Transverse colon (tissue), 4 donors: ENCODE results near the gene GTPBP3. TPM values are rescaled to one million over a fixed set of nuclear protein-coding genes. Genes with fewer than 3 reads are reported as not detected.
A peak's percentile ranks its signal among the peaks of the same experiment; 100 is the strongest.

ENCODE experiments used
- DNase-seq: peaks from one replicate; pipeline ENCODE4 v3.0.0-alpha.2; 2019
- H3K27ac ChIP-seq, 4 donors: fragments of 200-600 bp; sonication (generic); 2 replicates each; pipeline ENCODE4 v1.5.1; 2016 to 2018; ENCODE audit warnings: inconsistent platforms in 4 of 4
- H3K27me3 ChIP-seq: fragments of 200-600 bp; sonication (generic); 2 replicates; pipeline ENCODE4 v1.5.1; 2017; ENCODE audit warnings: inconsistent platforms
- H3K36me3 ChIP-seq, 4 donors: fragments of 200-600 bp; sonication (generic); 2 replicates each; pipeline ENCODE4 v1.5.1; 2017 to 2019; ENCODE audit warnings: inconsistent platforms in 4 of 4
- H3K4me1 ChIP-seq, 4 donors: fragments of 200-600 bp; sonication (generic); 2 replicates each; pipeline ENCODE4 v1.5.1; 2017 to 2020; ENCODE audit warnings: inconsistent platforms in 4 of 4
- H3K4me3 ChIP-seq, 4 donors: fragments of 200-600 bp; sonication (generic); 1 replicate in 1 of 4; 2 replicates in 3 of 4; pipeline versions ENCODE4 v1.5.1 to v1.6.1; 2017 to 2019; ENCODE audit warnings: inconsistent platforms in 4 of 4
- H3K9me3 ChIP-seq, 2 donors: fragments of 200-600 bp; sonication (generic); 2 replicates each; pipeline ENCODE4 v1.5.1; 2017 to 2019; ENCODE audit warnings: inconsistent platforms in 2 of 2
- CTCF ChIP-seq, 5 experiments: fragments of 200-600 bp in 3 of 5; fragments of 450-650 bp in 2 of 5; sonication (generic) in 3 of 5; IDR thresholded peaks; 1 replicate in 2 of 5; 2 replicates in 3 of 5; pipeline ENCODE4 v1.5.1; 2016 to 2017; ENCODE audit warnings: antibody characterized with exemption in 5 of 5, inconsistent platforms in 3 of 5, mild to moderate bottlenecking in 2 of 5, moderate library complexity in 1 of 5
- EP300 ChIP-seq: sonication (generic); formaldehyde crosslinking; IDR thresholded peaks from one replicate; pipeline ENCODE4 v1.6.1; 2017; ENCODE audit warnings: antibody characterized with exemption, low read depth
- POLR2A ChIP-seq: fragments of 450-650 bp; IDR thresholded peaks from one replicate; pipeline ENCODE4 v1.6.1; 2016; ENCODE audit warnings: antibody characterized with exemption, mild to moderate bottlenecking, moderate library complexity
- POLR2AphosphoS5 ChIP-seq, 3 donors: sonication (generic); formaldehyde crosslinking; IDR thresholded peaks; one replicate each; pipeline ENCODE4 v1.6.1; 2016; ENCODE audit warnings: antibody characterized with exemption in 3 of 3
- WGBS, 2 donors: methylation state at CpG; one replicate each; pipeline ENCODE4 v1.1.5; 2018; ENCODE audit warnings: low coverage in 1 of 2; 5-methylcytosine and 5-hydroxymethylcytosine counted together
- in situ Hi-C, 4 donors: fragments of 200-750 bp; cut with MboI; loops; one replicate each; pipeline versions ENCODE4 v1.15.0 to v1.15.1; 2017; ENCODE audit warnings: low sequenced_read_pairs in 3 of 4, low pct_ligation_motif_present in 1 of 4, low pct_unique_long_range_greater_than_20kb in 1 of 4
- intact Hi-C: fragments of 100-400 bp; cut with DNase I; formaldehyde crosslinking; loops from one replicate; pipeline ENCODE4 v1.15.1; 2023; ENCODE audit warnings: low total_unique reads
- total RNA-seq, 4 donors: library from RNA; depleted of rRNA; stranded (reverse); fragments of >200 nt; gene quantifications; one replicate each; pipeline ENCODE4 v1.1.0, GENCODE V29; 2016

Gene GTPBP3
- total RNA-seq, 4 donors from 2014 or later = 24.7 to 206 (median 30.5) TPM

GRCh38 chr19:17348700-17349099 is 11.3 kb downstream of the GTPBP3 start:
- H3K27me3 ChIP-seq = peaks cover 34% of the 10 kb centered on the region
- intact Hi-C loops = loop anchor here (5.0 kb wide), 1 partner anchor 119 kb away; no protein-coding TSS in a partner anchor
- peaks cover 0 to 24% (median 3%) of the 10 kb centered on the region in 4 donors for H3K4me1 ChIP-seq
- H3K9me3 ChIP-seq = no peaks in the 10 kb centered on the region
- H3K36me3 ChIP-seq = no peaks in the 10 kb centered on the region
- in situ Hi-C loops = loop anchor here in 2 of 4 donors (5.0 to 10.0 kb wide), 2 partner anchors 39 to 116 kb away; partner anchors contain the start of gene NXNL1 (in 1 of the 2)
- TF ChIP-seq CTCF (IDR thresholded peaks at IDR 0.05) = no peak
- no peak for TF ChIP-seq POLR2AphosphoS5 (IDR thresholded peaks at IDR 0.05)
- no peak for TF ChIP-seq POLR2A
- no peak for TF ChIP-seq EP300
- peak overlapping the region in 2 of 4 donors; percentile 19 to 40 for H3K27ac ChIP-seq
- 3% methylated on average over 12 of the region's 12 CpGs; no CpG with 5 or more reads in 1 of the 2 donors for WGBS, 2 donors
- DNase-seq = no peak
- no peak overlapping the region for H3K4me3 ChIP-seq

GRCh38 chr19:17351815-17352435 is 14.6 kb downstream of the GTPBP3 start:
- in situ Hi-C loops = no loop called here

GRCh38 chr19:17352608-17353280 is 15.4 kb downstream of the GTPBP3 start:
- H3K27ac ChIP-seq = no peak overlapping the region
- 52 to 100% methylated on average over 1 to 14 of the region's 14 CpGs for WGBS, 2 donors
- H3K27me3 ChIP-seq = peaks cover 34% of the 10 kb centered on the region
- intact Hi-C loops = no loop called here
- peaks cover 0 to 8% (median 0%) of the 10 kb centered on the region in 4 donors for H3K4me1 ChIP-seq
- in situ Hi-C loops = no loop called here
- H3K9me3 ChIP-seq = no peaks in the 10 kb centered on the region
- H3K36me3 ChIP-seq = no peaks in the 10 kb centered on the region
- H3K4me3 ChIP-seq = no peak overlapping the region
- DNase-seq = no peak
- TF ChIP-seq POLR2AphosphoS5 (IDR thresholded peaks at IDR 0.05) (no peak), EP300 (no peak), POLR2A (no peak), CTCF (IDR thresholded peaks at IDR 0.05) (no peak)

More at GRCh38 chr19:17351815-17352435, 14.6 kb downstream of the GTPBP3 start:
- Histone ChIP-seq H3K4me1 (peaks cover 0 to 16% (median 0%) of the 10 kb centered on the region in 4 donors), H3K36me3 (no peaks in the 10 kb centered on the region), H3K27me3 (peaks cover 34% of the 10 kb centered on the region), H3K4me3 (no peak overlapping the region), H3K27ac (no peak overlapping the region), H3K9me3 (no peaks in the 10 kb centered on the region)
- intact Hi-C loops = no loop called here
- 90% methylated on average over 45 of the region's 45 CpGs; no CpG with 5 or more reads in 1 of the 2 donors for WGBS, 2 donors
- no peak for DNase-seq
- TF ChIP-seq POLR2A (no peak), EP300 (no peak), CTCF (IDR thresholded peaks at IDR 0.05) (no peak), POLR2AphosphoS5 (IDR thresholded peaks at IDR 0.05) (no peak)

GRCh38 chr19:17353386-17353785 is 16.0 kb downstream of the GTPBP3 start:
- H3K27me3 ChIP-seq = peaks cover 28% of the 10 kb centered on the region
- TF ChIP-seq POLR2AphosphoS5 (IDR thresholded peaks at IDR 0.05) (no peak), CTCF (IDR thresholded peaks at IDR 0.05) (no peak), POLR2A (no peak), EP300 (no peak)
- H3K4me1 ChIP-seq = peaks cover 0 to 5% (median 0%) of the 10 kb centered on the region in 4 donors
- in situ Hi-C loops = no loop called here
- no peak overlapping the region for H3K27ac ChIP-seq
- 74 to 77% methylated on average over 6 to 8 of the region's 8 CpGs for WGBS, 2 donors
- no peaks in the 10 kb centered on the region for H3K36me3 ChIP-seq
- no peak overlapping the region for H3K4me3 ChIP-seq
- DNase-seq = no peak
- H3K9me3 ChIP-seq = no peaks in the 10 kb centered on the region
- intact Hi-C loops = no loop called here
